HEK293 (cell line): ENCODE data around the gene GLRX2.
A peak's percentile ranks its signal among the peaks of the same experiment; 100 is the strongest.

Experiments used
- CTCF ChIA-PET: fragments of 350-600 bp; formaldehyde crosslinking; extraction: SDS; loops from one replicate; lab custom pipeline; 2021; ENCODE audit warnings: antibody characterized with exemption; lab: Yijun Ruan, JAX
- POLR2A ChIA-PET: fragments of 300-600 bp; formaldehyde crosslinking; extraction: SDS; loops from one replicate; lab custom pipeline; 2020; ENCODE audit warnings: antibody characterized with exemption, inconsistent platforms; lab: Yijun Ruan, JAX
- H3K27ac ChIP-seq: fragments of 200-500 bp; sonication (Bioruptor generic); 2 replicates; pipeline ENCODE4 v1.5.1; 2014; ENCODE audit warnings: low read depth, low read length, control low read depth, inconsistent platforms; ENCODE audit errors: extremely low read depth
- H3K36me3 ChIP-seq, 2 experiments: fragments of 200-500 bp in 1 of 2; sonication (Bioruptor generic) in 1 of 2; 1 replicate in 1 of 2; 2 replicates in 1 of 2; pipeline ENCODE4 v1.5.1; 2014 to 2017; ENCODE audit warnings: inconsistent platforms in 2 of 2, low read length in 2 of 2; ENCODE audit not compliant: control insufficient read depth in 2 of 2, insufficient read depth in 1 of 2
- H3K4me1 ChIP-seq: fragments of 200-500 bp; sonication (Bioruptor generic); 2 replicates; pipeline ENCODE4 v1.5.1; 2014; ENCODE audit warnings: mild to moderate bottlenecking, low read length, inconsistent platforms; ENCODE audit not compliant: control insufficient read depth, insufficient read depth
- H3K4me3 ChIP-seq: 2 replicates; pipeline ENCODE4 v1.5.1; 2011; ENCODE audit warnings: low read depth, mild to moderate bottlenecking, control low read depth, low read length, moderate library complexity
- H3K9me3 ChIP-seq: fragments of 200-500 bp; sonication (Bioruptor generic); 2 replicates; pipeline ENCODE4 v1.5.1; 2014; ENCODE audit warnings: low read depth, low read length, inconsistent platforms; ENCODE audit not compliant: control insufficient read depth, insufficient read depth
- PRDM10 ChIP-seq: fragments of 450-650 bp; formaldehyde crosslinking; IDR thresholded peaks from 2 replicates; pipeline ENCODE4 v1.5.1; 2016; ENCODE audit warnings: missing biosample characterization, missing genetic modification characterization
- ZBTB44 ChIP-seq: fragments of 450-650 bp; IDR thresholded peaks from 2 replicates; pipeline ENCODE4 v1.5.1; 2018; ENCODE audit warnings: missing biosample characterization, mild to moderate bottlenecking, missing genetic modification characterization
- ZNF10 ChIP-seq: fragments of 450-650 bp; formaldehyde crosslinking; IDR thresholded peaks from 2 replicates; pipeline ENCODE4 v1.5.1; 2017; ENCODE audit warnings: missing biosample characterization, missing genetic modification characterization
- ZNF146 ChIP-seq: fragments of 450-650 bp; formaldehyde crosslinking; IDR thresholded peaks from 2 replicates; pipeline ENCODE4 v1.5.1; 2016; ENCODE audit warnings: missing biosample characterization, missing genetic modification characterization
- ZNF184 ChIP-seq: fragments of 450-650 bp; IDR thresholded peaks from 2 replicates; pipeline ENCODE4 v1.5.1; 2018; ENCODE audit warnings: missing biosample characterization, mild to moderate bottlenecking, missing genetic modification characterization
- ZNF2 ChIP-seq: fragments of 450-650 bp; formaldehyde crosslinking; IDR thresholded peaks from 2 replicates; pipeline ENCODE4 v1.5.1; 2016; ENCODE audit warnings: missing biosample characterization, missing genetic modification characterization
- ZNF398 ChIP-seq: fragments of 450-650 bp; formaldehyde crosslinking; IDR thresholded peaks from 2 replicates; pipeline ENCODE4 v1.5.1; 2017; ENCODE audit warnings: missing biosample characterization, missing genetic modification characterization
- ZNF670 ChIP-seq: fragments of 450-650 bp; formaldehyde crosslinking; IDR thresholded peaks from 2 replicates; pipeline ENCODE4 v1.5.1; 2016; ENCODE audit warnings: missing biosample characterization, missing genetic modification characterization, low read depth
- ZNF791 ChIP-seq: fragments of 450-650 bp; formaldehyde crosslinking; IDR thresholded peaks from 2 replicates; pipeline ENCODE4 v1.5.1; 2016; ENCODE audit warnings: missing biosample characterization, missing genetic modification characterization
- ZSCAN5A ChIP-seq: fragments of 450-650 bp; formaldehyde crosslinking; IDR thresholded peaks from 2 replicates; pipeline ENCODE4 v1.5.1; 2016; ENCODE audit warnings: missing biosample characterization, missing genetic modification characterization

GLRX2 gene

GRCh38 chr1:193066606-193067005 is 38.6 kb downstream of the GLRX2 start:
- POLR2A ChIA-PET: no interaction called here
- Histone ChIP-seq H3K4me1 (peaks cover 9% of the 10 kb centered on the region), H3K27ac (no peak overlapping the region)

GRCh38 chr1:193065954-193066353 is 39.3 kb downstream of the GLRX2 start:
- Histone ChIP-seq H3K27ac (no peak overlapping the region), H3K4me1 (peaks cover 7% of the 10 kb centered on the region), H3K4me3 (no peak overlapping the region), H3K36me3 (peaks cover 0 to 6% of the 10 kb centered on the region in 2 experiments; a peak in 1 of 3 replicates), H3K9me3 (no peaks in the 10 kb centered on the region)
- TF ChIP-seq ZNF791 (tag by site-specific recombination) (no peak), PRDM10 (tag by site-specific recombination) (peak; percentile 67)
- ChIA-PET CTCF (interaction anchor here (0.6 kb wide), 1 partner anchor 15 kb away, joined by 4 read pairs; no protein-coding TSS in a partner anchor), POLR2A (no interaction called here)

More at GRCh38 chr1:193066606-193067005, 38.6 kb downstream of the GLRX2 start:
- Histone ChIP-seq H3K9me3 (no peaks in the 10 kb centered on the region), H3K36me3 (peaks cover 0 to 6% of the 10 kb centered on the region in 2 experiments; a peak in 1 of 3 replicates)
- TF ChIP-seq ZNF670 (tag by site-specific recombination) (no peak), ZNF184 (tag by site-specific recombination) (no peak), ZNF2 (tag by site-specific recombination) (no peak)
- TF ChIP-seq, all 188 proteins: peak for 0
- CTCF ChIA-PET: interaction anchor here (0.6 kb wide), 1 partner anchor 16 kb away, joined by 4 read pairs; no protein-coding TSS in a partner anchor
- no peak overlapping the region for H3K4me3 ChIP-seq

GRCh38 chr1:193062698-193063463 is 42.3 kb downstream of the GLRX2 start:
- no peaks in the 10 kb centered on the region for H3K4me1 ChIP-seq
- H3K4me3 ChIP-seq: no peak overlapping the region
- ChIA-PET CTCF (no interaction called here), POLR2A (no interaction called here)
- H3K36me3 ChIP-seq: no peaks in the 10 kb centered on the region
- no peaks in the 10 kb centered on the region for H3K9me3 ChIP-seq
- TF ChIP-seq ZNF184 (tag by site-specific recombination): peak; percentile 98
- 0 out of 2 replicates have a peak, but pooled peaks have one; percentile 2 for TF ChIP-seq ZBTB44 (tag by site-specific recombination)
- TF ChIP-seq ZNF10: peak; percentile 88
- peak; percentile 71 for TF ChIP-seq ZNF146 (tag by site-specific recombination)
- no peak for TF ChIP-seq ZNF398
- no peak for TF ChIP-seq ZSCAN5A (tag by site-specific recombination)
- no peak overlapping the region for H3K27ac ChIP-seq
